Measurements from ENCODE around the gene HBS1L.

HBS1L gene

GRCh38 chr6:135025175-135025574 is 29.4 kb downstream of the HBS1L start:
- no peak for TF ChIP-seq CTCF (IDR thresholded peaks at IDR 0.05; ENCODE audit: extremely low read depth, missing control alignments)
- no peak for DNase-seq (ENCODE audit: low spot score)

GRCh38 chr6:135022050-135022697 is 32.4 kb downstream of the HBS1L start:
- no peak for DNase-seq (ENCODE audit: low spot score)
- no peak for TF ChIP-seq CTCF (IDR thresholded peaks at IDR 0.05; ENCODE audit: extremely low read depth, missing control alignments)

GRCh38 chr6:135021310-135022049 is 33.1 kb downstream of the HBS1L start:
- no peak for DNase-seq (ENCODE audit: low spot score)
- TF ChIP-seq CTCF (IDR thresholded peaks at IDR 0.05; ENCODE audit: extremely low read depth, missing control alignments), result no peak

GRCh38 chr6:135018941-135019340 is 35.7 kb downstream of the HBS1L start:
- DNase-seq (ENCODE audit: low spot score), result no peak
- no peak for TF ChIP-seq CTCF (IDR thresholded peaks at IDR 0.05; ENCODE audit: extremely low read depth, missing control alignments)

GRCh38 chr6:135018052-135018451 is 36.6 kb downstream of the HBS1L start:
- TF ChIP-seq CTCF (IDR thresholded peaks at IDR 0.05; ENCODE audit: extremely low read depth, missing control alignments), result no peak
- no peak for DNase-seq (ENCODE audit: low spot score)

GRCh38 chr6:135014353-135014832 is 40.2 kb downstream of the HBS1L start:
- TF ChIP-seq CTCF (IDR thresholded peaks at IDR 0.05; ENCODE audit: extremely low read depth, missing control alignments), result no peak
- peak; percentile 41 for DNase-seq (ENCODE audit: low spot score)

GRCh38 chr6:135013211-135013610 is 41.4 kb downstream of the HBS1L start:
- no peak for DNase-seq (ENCODE audit: low spot score)
- TF ChIP-seq CTCF (IDR thresholded peaks at IDR 0.05; ENCODE audit: extremely low read depth, missing control alignments), result no peak
